Osteocyte (in vitro differentiated cells): ENCODE results near the gene LGALS12. TPM values are rescaled to one million over a fixed set of nuclear protein-coding genes. Genes with fewer than 3 reads are reported as not detected.
"Not testable (repeated sequence)": the region's sequence is repeated elsewhere in the genome, so short reads cannot be mapped to it uniquely, and the experiment has no call there.

Experiments used
- DNase-seq: peaks from one replicate; pipeline ENCODE4 v3.0.0; 2021; ENCODE audit warnings: mixed read lengths; ENCODE audit not compliant: unreplicated experiment; ENCODE audit errors: extremely low spot score
- H3K27ac Mint-ChIP-seq: one replicate; pipeline ENCODE4 v1.8.0; 2021; ENCODE audit warnings: mild to moderate bottlenecking, mixed read lengths; ENCODE audit not compliant: unreplicated experiment
- H3K27me3 Mint-ChIP-seq: one replicate; pipeline ENCODE4 v1.8.0; 2021; ENCODE audit warnings: mixed read lengths; ENCODE audit not compliant: unreplicated experiment
- H3K36me3 Mint-ChIP-seq: one replicate; pipeline ENCODE4 v1.8.0; 2021; ENCODE audit warnings: mixed read lengths; ENCODE audit not compliant: unreplicated experiment
- H3K4me1 Mint-ChIP-seq: one replicate; pipeline ENCODE4 v1.8.0; 2021; ENCODE audit warnings: mixed read lengths; ENCODE audit not compliant: unreplicated experiment
- H3K4me3 Mint-ChIP-seq: one replicate; pipeline ENCODE4 v1.8.0; 2021; ENCODE audit warnings: mild to moderate bottlenecking, moderate library complexity, mixed read lengths; ENCODE audit not compliant: unreplicated experiment
- H3K9me3 Mint-ChIP-seq: one replicate; pipeline ENCODE4 v1.8.0; 2021; ENCODE audit warnings: mixed read lengths; ENCODE audit not compliant: unreplicated experiment
- CTCF ChIP-seq: fragments of 200-600 bp; sonication (generic); IDR thresholded peaks from 2 replicates; pipeline ENCODE4 v1.5.0; 2021; ENCODE audit warnings: antibody characterized with exemption, mild to moderate bottlenecking, moderate library complexity
- total RNA-seq: library from RNA; stranded (reverse); gene quantifications from 2 replicates; pipeline ENCODE4 v1.2.1, GENCODE V29; 2021

The LGALS12 gene
- total RNA-seq, 1 donor from 2014 or later = not detected

GRCh38 chr11:63536669-63537292 is 30.9 kb downstream of the LGALS12 start, which contains the start of gene PLAAT4:
TSS of gene PLAAT4 (plus strand) at chr11:63536808. CDS start at chr11:63536869, 61 bp downstream.
- no peak for TF ChIP-seq CTCF
- Mint-ChIP-seq H3K36me3 (no peaks in the 10 kb centered on the region), H3K27me3 (peaks cover 39% of the 10 kb centered on the region), H3K27ac (peak within 1 kb of the TSS; percentile 86), H3K9me3 (no peaks in the 10 kb centered on the region), H3K4me3 (peak within 1 kb of the TSS; percentile 55), H3K4me1 (peaks cover 15% of the 10 kb centered on the region)
- no peak for DNase-seq

GRCh38 chr11:63537293-63538101 is 31.6 kb downstream of the LGALS12 start:
- H3K27ac Mint-ChIP-seq = peak overlapping the region; percentile 86
- no peaks in the 10 kb centered on the region for H3K36me3 Mint-ChIP-seq
- H3K4me3 Mint-ChIP-seq = peak overlapping the region; percentile 55
- no peaks in the 10 kb centered on the region for H3K9me3 Mint-ChIP-seq
- H3K4me1 Mint-ChIP-seq = peaks cover 15% of the 10 kb centered on the region
- DNase-seq = no peak
- TF ChIP-seq CTCF = no peak
- peaks cover 39% of the 10 kb centered on the region for H3K27me3 Mint-ChIP-seq

- not testable (repeated sequence) for H3K4me1 Mint-ChIP-seq, H3K27ac Mint-ChIP-seq, H3K36me3 Mint-ChIP-seq, DNase-seq, H3K9me3 Mint-ChIP-seq, H3K4me3 Mint-ChIP-seq
- peaks cover 44% of the 10 kb centered on the region for H3K27me3 Mint-ChIP-seq
Measured at GRCh38 chr11:63542506-63542905, 36.6 kb downstream of the LGALS12 start.

- H3K4me3 Mint-ChIP-seq = no peak overlapping the region
- no peak for TF ChIP-seq CTCF
- no peak overlapping the region for H3K27ac Mint-ChIP-seq
Measured at GRCh38 chr11:63543711-63544110, 37.8 kb downstream of the LGALS12 start.

GRCh38 chr11:63547061-63547460 is 41.2 kb downstream of the LGALS12 start:
- TF ChIP-seq CTCF = no peak
- Mint-ChIP-seq H3K27me3 (peaks cover 37% of the 10 kb centered on the region), H3K9me3 (no peaks in the 10 kb centered on the region), H3K27ac (no peak overlapping the region), H3K4me3 (no peak overlapping the region), H3K36me3 (no peaks in the 10 kb centered on the region), H3K4me1 (no peaks in the 10 kb centered on the region)
- peak; percentile 46 for DNase-seq

More at GRCh38 chr11:63543711-63544110, 37.8 kb downstream of the LGALS12 start:
- H3K36me3 Mint-ChIP-seq = no peaks in the 10 kb centered on the region
- no peaks in the 10 kb centered on the region for H3K9me3 Mint-ChIP-seq
- peaks cover 48% of the 10 kb centered on the region for H3K27me3 Mint-ChIP-seq
- DNase-seq = no peak
- no peaks in the 10 kb centered on the region for H3K4me1 Mint-ChIP-seq
